ENCODE results near the gene SMIM44.

SMIM44 gene

DNA sequence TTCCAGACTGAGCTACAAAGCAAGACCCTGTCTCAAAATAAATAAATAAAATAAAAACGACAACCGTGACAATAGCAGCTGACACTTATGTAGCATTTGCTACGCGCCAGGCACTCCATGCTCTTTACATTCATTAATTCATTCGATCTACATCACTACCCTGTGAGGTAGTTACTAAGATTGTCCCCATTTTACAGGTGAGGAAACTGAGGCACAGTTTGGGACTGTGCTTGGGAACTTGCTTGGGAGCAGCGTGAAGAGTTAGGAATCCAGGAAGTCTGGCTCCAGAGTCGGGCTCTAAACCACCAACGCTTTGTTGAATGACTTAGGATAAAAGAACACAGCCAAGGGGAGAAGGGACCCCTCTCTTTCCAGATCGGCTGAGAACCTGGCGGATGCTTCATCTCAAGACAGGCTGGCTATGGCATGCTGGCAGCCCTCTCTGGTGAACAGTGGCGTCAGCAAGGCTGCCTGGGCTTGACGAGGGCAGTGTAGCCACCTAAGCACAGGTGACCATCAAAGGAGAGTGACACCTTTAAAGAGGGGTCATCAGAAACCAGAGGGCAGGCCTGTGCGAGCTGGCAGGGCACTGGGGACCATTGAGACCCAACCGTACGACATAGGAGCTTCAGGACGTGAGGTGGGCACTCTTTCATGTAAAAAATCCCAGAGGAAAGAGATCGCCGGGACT lies 16.6 kb upstream of the SMIM44 start:
- Mint-ChIP-seq H3K4me3 (peak overlapping the region; percentile 91), H3K36me3 (ENCODE audit: low read depth) (peaks cover 31% of the 10 kb centered on the region), H3K9me3 (no peaks in the 10 kb centered on the region), H3K27ac (peak overlapping the region; percentile 100), H3K27me3 (ENCODE audit: low read depth, poor library complexity) (peaks cover 7% of the 10 kb centered on the region), H3K4me1 (peaks cover 22% of the 10 kb centered on the region)
- TF ChIP-seq, protein P1, sequence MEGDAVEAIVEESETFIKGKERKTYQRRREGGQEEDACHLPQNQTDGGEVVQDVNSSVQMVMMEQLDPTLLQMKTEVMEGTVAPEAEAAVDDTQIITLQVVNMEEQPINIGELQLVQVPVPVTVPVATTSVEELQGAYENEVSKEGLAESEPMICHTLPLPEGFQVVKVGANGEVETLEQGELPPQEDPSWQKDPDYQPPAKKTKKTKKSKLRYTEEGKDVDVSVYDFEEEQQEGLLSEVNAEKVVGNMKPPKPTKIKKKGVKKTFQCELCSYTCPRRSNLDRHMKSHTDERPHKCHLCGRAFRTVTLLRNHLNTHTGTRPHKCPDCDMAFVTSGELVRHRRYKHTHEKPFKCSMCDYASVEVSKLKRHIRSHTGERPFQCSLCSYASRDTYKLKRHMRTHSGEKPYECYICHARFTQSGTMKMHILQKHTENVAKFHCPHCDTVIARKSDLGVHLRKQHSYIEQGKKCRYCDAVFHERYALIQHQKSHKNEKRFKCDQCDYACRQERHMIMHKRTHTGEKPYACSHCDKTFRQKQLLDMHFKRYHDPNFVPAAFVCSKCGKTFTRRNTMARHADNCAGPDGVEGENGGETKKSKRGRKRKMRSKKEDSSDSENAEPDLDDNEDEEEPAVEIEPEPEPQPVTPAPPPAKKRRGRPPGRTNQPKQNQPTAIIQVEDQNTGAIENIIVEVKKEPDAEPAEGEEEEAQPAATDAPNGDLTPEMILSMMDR (IDR thresholded peaks at IDR 0.05), result no peak
- no peak for DNase-seq

DNA sequence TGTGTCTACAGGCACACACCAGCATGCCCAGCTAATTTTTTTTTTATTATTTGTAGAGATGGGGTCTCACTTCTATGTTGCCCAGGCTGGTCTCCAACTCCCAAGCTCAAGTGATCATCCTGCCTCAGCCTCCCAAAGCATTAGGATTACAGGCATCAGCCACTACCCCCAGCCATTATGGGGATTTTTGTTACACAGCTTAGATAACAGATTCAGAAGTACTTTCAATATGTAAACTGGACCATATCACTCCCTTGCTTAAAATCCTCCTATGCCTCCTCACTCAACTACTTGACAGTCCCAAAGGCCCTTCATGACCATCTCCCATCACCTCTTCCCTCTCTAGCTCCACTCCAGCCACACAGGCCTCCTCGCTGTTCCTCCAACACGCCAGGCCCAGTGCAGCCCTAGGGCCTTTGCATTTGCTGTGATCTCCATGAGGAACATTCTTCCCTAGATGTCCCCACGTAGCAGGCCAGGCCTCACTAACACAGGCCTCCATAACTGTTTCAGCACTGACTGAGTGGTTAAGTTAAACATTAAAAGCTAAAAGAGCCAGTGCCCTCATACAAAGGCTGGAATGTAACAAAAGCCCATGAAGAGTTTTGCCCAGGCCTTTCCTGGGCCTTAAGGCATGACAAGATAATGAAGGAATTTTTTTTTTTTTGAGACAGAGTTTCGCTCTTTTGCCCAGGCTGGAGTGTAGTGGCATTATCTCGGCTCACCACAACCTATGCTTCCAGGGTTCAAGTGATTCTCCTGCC lies 14.7 kb upstream of the SMIM44 start:
- peaks cover 31% of the 10 kb centered on the region for H3K36me3 Mint-ChIP-seq (ENCODE audit: low read depth)
- no peak for DNase-seq

DNA sequence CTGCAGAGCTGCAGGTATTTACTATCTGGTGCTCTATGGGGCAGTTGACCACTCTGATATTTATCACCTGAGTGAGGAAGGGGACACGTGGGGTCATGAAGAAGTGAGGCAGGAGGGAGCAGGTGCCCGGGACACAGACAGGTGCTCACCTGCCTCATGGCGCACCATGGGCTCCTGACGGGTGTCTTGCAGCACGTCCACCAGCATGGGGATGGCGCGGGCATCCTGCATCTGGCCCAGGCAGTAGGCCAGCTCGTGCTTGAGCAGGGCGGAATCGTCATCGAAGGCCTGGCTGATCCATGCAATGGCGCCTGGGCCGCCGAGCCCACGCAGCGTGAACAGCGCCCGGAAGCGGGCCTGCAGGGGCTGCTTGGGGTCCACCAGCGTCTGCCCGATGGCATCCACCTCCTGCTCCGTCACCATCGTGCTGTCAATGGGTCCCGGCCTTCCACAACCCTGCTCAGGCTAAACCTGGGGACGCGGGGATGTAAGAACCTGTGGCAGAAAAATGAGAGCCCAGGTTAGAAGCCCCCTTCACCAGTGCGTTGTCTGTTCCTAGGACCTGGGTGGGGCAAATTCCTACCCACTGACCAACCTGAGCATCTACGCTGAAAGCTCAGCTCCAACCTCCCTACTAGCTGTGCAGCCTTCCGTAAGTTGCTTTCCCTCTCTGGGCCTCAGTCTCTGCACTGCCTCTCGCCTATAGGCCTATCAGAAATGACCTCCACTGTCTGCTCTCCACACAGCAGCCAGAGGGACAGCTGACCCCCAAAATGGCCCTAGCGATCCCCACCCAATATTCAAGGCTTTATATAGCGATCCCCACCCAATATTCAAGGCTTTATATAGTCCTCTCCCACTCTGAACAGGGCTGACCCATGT lies 13.4 kb upstream of the SMIM44 start:
- H3K4me3 Mint-ChIP-seq, result no peak overlapping the region
- peaks cover 11% of the 10 kb centered on the region for H3K27me3 Mint-ChIP-seq (ENCODE audit: low read depth, poor library complexity)
- H3K27ac Mint-ChIP-seq, result no peak overlapping the region
- H3K36me3 Mint-ChIP-seq (ENCODE audit: low read depth), result peaks cover 31% of the 10 kb centered on the region
- no peak for DNase-seq
- peaks cover 16% of the 10 kb centered on the region for H3K4me1 Mint-ChIP-seq
- H3K9me3 Mint-ChIP-seq, result no peaks in the 10 kb centered on the region
- TF ChIP-seq, protein P1 (IDR thresholded peaks at IDR 0.05), result no peak

More for the DNA sequence above, 14.7 kb upstream of the SMIM44 start:
- Mint-ChIP-seq H3K9me3 (no peaks in the 10 kb centered on the region), H3K4me1 (peaks cover 16% of the 10 kb centered on the region), H3K4me3 (peak overlapping the region; percentile 21), H3K27me3 (ENCODE audit: low read depth, poor library complexity) (peaks cover 11% of the 10 kb centered on the region), H3K27ac (no peak overlapping the region)
- TF ChIP-seq, protein P1 (IDR thresholded peaks at IDR 0.05), result no peak

DNA sequence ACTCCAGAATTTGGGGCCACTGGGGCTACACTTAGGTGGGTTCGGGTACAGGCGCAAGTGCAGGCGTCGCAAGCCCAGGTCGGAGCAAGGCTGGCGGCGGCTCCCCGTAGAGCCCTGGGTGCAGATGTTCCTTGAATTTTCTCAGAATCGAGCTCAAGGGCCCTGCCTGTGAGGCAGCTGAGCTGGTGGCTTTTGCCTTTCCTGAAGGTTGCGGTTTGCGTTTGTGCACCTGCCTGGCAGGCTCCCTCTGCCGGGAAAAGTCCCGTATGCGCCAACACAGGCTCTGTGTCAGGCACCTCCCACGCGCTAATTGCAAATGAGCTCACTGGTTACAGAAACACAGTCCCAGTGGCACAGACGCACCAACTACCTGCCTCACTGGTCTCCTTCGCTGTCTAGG lies 11.3 kb upstream of the SMIM44 start:
- Mint-ChIP-seq H3K27ac (peak overlapping the region; percentile 51), H3K4me3 (no peak overlapping the region), H3K27me3 (ENCODE audit: low read depth, poor library complexity) (peaks cover 11% of the 10 kb centered on the region), H3K9me3 (no peaks in the 10 kb centered on the region), H3K36me3 (ENCODE audit: low read depth) (peaks cover 31% of the 10 kb centered on the region), H3K4me1 (peaks cover 6% of the 10 kb centered on the region)
- no peak for DNase-seq
- TF ChIP-seq, protein P1 (IDR thresholded peaks at IDR 0.05), result no peak

GRCh38 chr19:3494051-3494450 lies 10.8 kb upstream of the SMIM44 start:
- Mint-ChIP-seq H3K27ac (no peak overlapping the region), H3K4me3 (no peak overlapping the region), H3K27me3 (ENCODE audit: low read depth, poor library complexity) (peaks cover 10% of the 10 kb centered on the region), H3K36me3 (ENCODE audit: low read depth) (peaks cover 28% of the 10 kb centered on the region), H3K4me1 (peaks cover 3% of the 10 kb centered on the region), H3K9me3 (no peaks in the 10 kb centered on the region)
- DNase-seq, result peak; percentile 54
- TF ChIP-seq, protein P1 (IDR thresholded peaks at IDR 0.05), result no peak
